K562 (cell line): ENCODE data around the gene TRERF1. TPM values are rescaled to one million over a fixed set of nuclear protein-coding genes. Genes with fewer than 3 reads are reported as not detected.

Source experiments
- ARID3B ChIP-seq: fragments of 250-450 bp; sonication (Bioruptor Pico); IDR thresholded peaks from 2 replicates; pipeline ENCODE4 v1.4.0; 2020; ENCODE audit warnings: borderline replicate concordance
- ATF4 ChIP-seq: fragments of 450-650 bp; formaldehyde crosslinking; IDR thresholded peaks from 2 replicates; pipeline ENCODE4 v1.4.0; 2022; ENCODE audit warnings: mild to moderate bottlenecking, moderate library complexity
- BHLHE40 ChIP-seq: IDR thresholded peaks from 2 replicates; pipeline ENCODE4 v1.6.1; 2011; ENCODE audit warnings: low read length, improper control_type of control experiment
- EZH2 ChIP-seq: IDR thresholded peaks from 2 replicates; pipeline ENCODE4 v1.6.1; 2012; ENCODE audit warnings: low read depth, mild to moderate bottlenecking, inconsistent platforms, low read length, borderline replicate concordance
- FOS ChIP-seq: IDR thresholded peaks from 3 replicates; pipeline ENCODE4 v1.6.1; 2011; ENCODE audit not compliant: insufficient read length; ENCODE audit errors: extremely low read depth
- LCOR ChIP-seq: sonication (generic); formaldehyde crosslinking; IDR thresholded peaks from 2 replicates; pipeline ENCODE4 v1.8.0; 2022; ENCODE audit warnings: mild to moderate bottlenecking, missing genetic modification reagents
- MAZ ChIP-seq, 2 experiments: fragments of 450-650 bp in 1 of 2; sonication (generic) in 1 of 2; formaldehyde crosslinking; IDR thresholded peaks in 1 of 2; conservative IDR thresholded peaks in 1 of 2; 2 replicates each; pipeline versions ENCODE4 v1.4.0 to v1.5.0; 2020; ENCODE audit warnings: mild to moderate bottlenecking in 1 of 2, missing genetic modification reagents in 1 of 2
- MEF2D ChIP-seq: conservative IDR thresholded peaks from 2 replicates; pipeline ENCODE4 v1.6.1; 2016; ENCODE audit warnings: low read depth, missing genetic modification characterization, missing compliant biosample characterization
- PBX2 ChIP-seq, 2 experiments: IDR thresholded peaks in 1 of 2; conservative IDR thresholded peaks in 1 of 2; 2 replicates each; pipeline ENCODE4 v1.6.1; 2016; ENCODE audit warnings: low read depth in 2 of 2, mild to moderate bottlenecking in 1 of 2, missing compliant biosample characterization in 1 of 2, missing genetic modification characterization in 1 of 2, moderate library complexity in 1 of 2
- SPI1 ChIP-seq: IDR thresholded peaks from 2 replicates; pipeline ENCODE4 v1.6.1; 2011; ENCODE audit warnings: low read depth, low read length, control low read depth, borderline replicate concordance
- TAF15 ChIP-seq: fragments of 200-400 bp; formaldehyde crosslinking; IDR thresholded peaks from 2 replicates; pipeline ENCODE4 v1.6.1; 2017; ENCODE audit warnings: mild to moderate bottlenecking, low read depth, low read length, moderate library complexity
- TSHZ1 ChIP-seq: fragments of 250-450 bp; sonication (Bioruptor Pico); IDR thresholded peaks from 2 replicates; pipeline ENCODE4 v1.4.0; 2020; ENCODE audit warnings: mild to moderate bottlenecking, moderate library complexity
- ZBTB17 ChIP-seq: fragments of 450-650 bp; formaldehyde crosslinking; IDR thresholded peaks from 2 replicates; pipeline ENCODE4 v1.4.0; 2020; ENCODE audit warnings: mild to moderate bottlenecking
- ZFP1 ChIP-seq: fragments of 450-650 bp; formaldehyde crosslinking; IDR thresholded peaks from 2 replicates; pipeline ENCODE4 v1.4.0; 2020; ENCODE audit warnings: mild to moderate bottlenecking, mixed read lengths
- ZNF354B ChIP-seq: fragments of 250-450 bp; sonication (Bioruptor Pico); IDR thresholded peaks from 2 replicates; pipeline ENCODE4 v1.4.0; 2020
- ZNF75A ChIP-seq: fragments of 450-650 bp; formaldehyde crosslinking; IDR thresholded peaks from 2 replicates; pipeline ENCODE4 v1.4.0; 2020; ENCODE audit warnings: mild to moderate bottlenecking
- ZNF76 ChIP-seq: fragments of 250-450 bp; sonication (Bioruptor Pico); IDR thresholded peaks from 2 replicates; pipeline ENCODE4 v1.4.0; 2020; ENCODE audit warnings: mild to moderate bottlenecking, moderate library complexity, borderline replicate concordance
- polyA plus RNA-seq, 8 experiments: library from polyadenylated mRNA; depleted of rRNA in 4 of 8; stranded (reverse) in 5 of 8; unstranded in 3 of 8; fragments of >200 nt; fragmentation: Nextera tagmentation in 2 of 8; fragmentation: Illumina TruSeq in 1 of 8; extraction: Ambion mirVana in 2 of 8; extraction: Trizol in 1 of 8; gene quantifications; 2 replicates each; pipeline versions ENCODE4 v1.2.1 to v1.2.3, GENCODE V29; 2011 to 2014; ENCODE audit warnings: inconsistent platforms in 1 of 8, missing spikeins in 1 of 8
- total RNA-seq, 7 experiments: library from RNA; depleted of rRNA in 6 of 7; stranded (reverse); fragments of >200 nt in 6 of 7; fragmentation: Illumina TruSeq in 2 of 7; extraction: Trizol in 2 of 7; gene quantifications; 2 replicates each; pipeline versions ENCODE4 v1.2.1 to v1.2.3, GENCODE V29; 2011 to 2021; ENCODE audit warnings: low replicate concordance in 1 of 7

TRERF1 gene
- total and polyA plus RNA-seq, 9 of the 15 experiments (the other 6 are each of a cell fraction or from before 2014, with no cell fraction given) = 0.04 to 0.20 (median 0.07) TPM; not detected in 3

- TF ChIP-seq ATF4 (CRISPR knock-in tag) = 0 out of 2 replicates have a peak, but pooled peaks have one; percentile 53
- TF ChIP-seq PBX2 (CRISPR knock-in tag; IDR thresholded peaks at IDR 0.05; ENCODE audit: low read depth) = no peak
- TF ChIP-seq PBX2 (tag; conservative IDR thresholded peaks at IDR 0.05; ENCODE audit: low read depth) = 0 out of 2 replicates have a peak, but pooled peaks have one; percentile 35
- no peak for TF ChIP-seq ARID3B (CRISPR knock-in tag)
- TF ChIP-seq ZNF75A (CRISPR knock-in tag) = 0 out of 2 replicates have a peak, but pooled peaks have one; percentile 25
- TF ChIP-seq TAF15 = no peak
- no peak for TF ChIP-seq LCOR (CRISPR knock-in tag)
- TF ChIP-seq FOS = peak; percentile 66
- TF ChIP-seq ZNF76 (CRISPR knock-in tag) = peak; percentile 89; the same call in 1 of the 2 replicates
- TF ChIP-seq BHLHE40 = no peak
- peak in 1 of 2 experiments; percentile 64; a peak in 2 of 4 replicates for TF ChIP-seq MAZ (CRISPR knock-in tag; conservative IDR thresholded peaks at IDR 0.05 in 1 of 2, IDR thresholded peaks at IDR 0.05 in 1 of 2)
- TF ChIP-seq MEF2D (tag) = no peak; the same call in 1 of the 2 replicates
- no peak for TF ChIP-seq EZH2
- TF ChIP-seq ZNF354B (CRISPR knock-in tag) = peak; percentile 55; the same call in 1 of the 2 replicates
- peak; percentile 46; the same call in 1 of the 2 replicates for TF ChIP-seq TSHZ1 (CRISPR knock-in tag)
- peak; percentile 62 for TF ChIP-seq ZBTB17 (CRISPR knock-in tag)
- peak; percentile 80 for TF ChIP-seq SPI1
- TF ChIP-seq ZFP1 = peak; percentile 56; the same call in 1 of the 2 replicates
Measured at GRCh38 chr6:42315991-42316970, 135.4 kb downstream of the TRERF1 start (continued).
